H1 (cell line): Measurements from ENCODE around the gene NOVA1. TPM values are rescaled to one million over a fixed set of nuclear protein-coding genes. Genes with fewer than 3 reads are reported as not detected.

Source experiments
- CTCF ChIA-PET: fragments of 300-600 bp; sonication (Branson Sonifier 250); formaldehyde crosslinking; loops from one replicate; lab custom pipeline; 2021; ENCODE audit not compliant: partially characterized antibody; lab: Charles Lee
- POLR2A ChIA-PET: fragments of 300-600 bp; sonication (Branson Sonifier 250); formaldehyde crosslinking; loops from one replicate; lab custom pipeline; 2021; ENCODE audit warnings: inconsistent platforms; ENCODE audit not compliant: partially characterized antibody; lab: Charles Lee
- DNase-seq, 2 experiments: peaks; one replicate each; pipeline versions ENCODE4 v3.0.0 to v3.0.0-alpha.2; 2010 to 2022; ENCODE audit warnings: low spot score in 2 of 2, low read depth in 1 of 2, mixed read lengths in 1 of 2
- FAIRE-seq: peaks from 2 replicates; lab custom pipeline; 2011; peaks lifted over from hg19 to GRCh38; lab: Jason Lieb, UNC
- H2AFZ ChIP-seq: 2 replicates; pipeline ENCODE4 v1.8.1; 2012; ENCODE audit warnings: low read length, inconsistent platforms
- H2AK5ac ChIP-seq: 2 replicates; pipeline ENCODE4 v1.6.1; 2013; ENCODE audit warnings: low read depth, low read length
- H2BK120ac ChIP-seq: replicated peaks from 2 replicates; pipeline ENCODE3; 2013; ENCODE audit warnings: low read depth, low read length, inconsistent platforms
- H2BK12ac ChIP-seq: 2 replicates; pipeline ENCODE4 v1.6.1; 2013; ENCODE audit warnings: low read depth, low read length
- H2BK15ac ChIP-seq: 2 replicates; pipeline ENCODE4 v1.6.1; 2013; ENCODE audit warnings: low read length
- H2BK20ac ChIP-seq: 2 replicates; pipeline ENCODE4 v1.6.1; 2013; ENCODE audit warnings: low read length
- H2BK5ac ChIP-seq: 2 replicates; pipeline ENCODE4 v1.6.1; 2013; ENCODE audit warnings: low read depth, low read length
- H3K14ac ChIP-seq: 2 replicates; pipeline ENCODE4 v1.6.1; 2013; ENCODE audit warnings: inconsistent platforms; ENCODE audit not compliant: insufficient read length
- H3K18ac ChIP-seq: 2 replicates; pipeline ENCODE4 v1.6.1; 2013; ENCODE audit warnings: low read length; ENCODE audit errors: extremely low read depth
- H3K23ac ChIP-seq: 2 replicates; pipeline ENCODE4 v1.6.1; 2013; ENCODE audit warnings: inconsistent platforms; ENCODE audit not compliant: insufficient read length
- H3K23me2 ChIP-seq: 2 replicates; pipeline ENCODE4 v1.6.1; 2013; ENCODE audit warnings: low read depth, low read length
- H3K27ac ChIP-seq: 2 replicates; pipeline ENCODE4 v1.6.1; 2011; ENCODE audit warnings: low read depth, low read length, inconsistent platforms
- H3K27me3 ChIP-seq, 4 experiments: replicated peaks in 1 of 4; 1 replicate in 1 of 4; 2 replicates in 3 of 4; pipeline versions ENCODE4 v1.6.1 to v1.8.1; 2011 to 2013; ENCODE audit warnings: low read length in 3 of 4, mild to moderate bottlenecking in 3 of 4, inconsistent platforms in 2 of 4, mixed read lengths in 2 of 4, moderate library complexity in 1 of 4; ENCODE audit not compliant: control insufficient read depth in 3 of 4, insufficient read depth in 3 of 4; ENCODE audit errors: extremely low read depth in 1 of 4
- H3K36me3 ChIP-seq, 4 experiments: 2 replicates each; pipeline versions ENCODE4 v1.6.1 to v1.8.1; 2011 to 2013; ENCODE audit warnings: mild to moderate bottlenecking in 4 of 4, low read length in 3 of 4, moderate library complexity in 2 of 4, control low read depth in 1 of 4, inconsistent platforms in 1 of 4; ENCODE audit not compliant: insufficient read depth in 4 of 4, control insufficient read depth in 2 of 4
- H3K4ac ChIP-seq: replicated peaks from 2 replicates; pipeline ENCODE3; 2013; ENCODE audit warnings: low read length, low read depth, mixed read lengths, inconsistent platforms; ENCODE audit not compliant: insufficient read length
- H3K4me1 ChIP-seq, 4 experiments: replicated peaks in 1 of 4; 1 replicate in 1 of 4; 2 replicates in 3 of 4; pipeline versions ENCODE4 v1.6.1 to v1.8.1; 2011 to 2013; ENCODE audit warnings: low read length in 3 of 4, inconsistent platforms in 2 of 4, mixed read lengths in 1 of 4; ENCODE audit not compliant: insufficient read depth in 4 of 4, control insufficient read depth in 3 of 4
- H3K4me2 ChIP-seq, 2 experiments: 2 replicates each; pipeline versions ENCODE4 v1.6.1 to v1.8.1; 2011 to 2013; ENCODE audit warnings: low read depth in 2 of 2, low read length in 2 of 2, control low read depth in 1 of 2, inconsistent platforms in 1 of 2, mild to moderate bottlenecking in 1 of 2; ENCODE audit not compliant: insufficient read depth in 1 of 2
- H3K4me3 ChIP-seq, 4 experiments: fragments of 200-600, 300-600 bp in 1 of 4; sonication (generic), shearing (Covaris generic), sonication (Bioruptor Twin) in 1 of 4; 2 replicates each; pipeline versions ENCODE4 v1.5.1 to v1.8.1; 2011 to 2016; ENCODE audit warnings: low read length in 4 of 4, low read depth in 3 of 4, control low read depth in 2 of 4, inconsistent platforms in 2 of 4, mild to moderate bottlenecking in 2 of 4, mixed read lengths in 1 of 4, moderate library complexity in 1 of 4; ENCODE audit not compliant: insufficient read depth in 2 of 4; ENCODE audit errors: extremely low read depth in 1 of 4
- H3K56ac ChIP-seq: replicated peaks from 2 replicates; pipeline ENCODE3; 2013; ENCODE audit warnings: low read depth, mild to moderate bottlenecking, mixed read lengths, low read length, inconsistent platforms; ENCODE audit not compliant: insufficient read length
- H3K79me1 ChIP-seq: 2 replicates; pipeline ENCODE4 v1.6.1; 2013; ENCODE audit warnings: low read depth, low read length, control low read depth
- H3K79me2 ChIP-seq, 2 experiments: 2 replicates each; pipeline versions ENCODE4 v1.6.1 to v1.8.1; 2012 to 2013; ENCODE audit warnings: low read length in 2 of 2, mild to moderate bottlenecking in 2 of 2, inconsistent platforms in 1 of 2; ENCODE audit not compliant: insufficient read depth in 2 of 2, control insufficient read depth in 1 of 2
- H3K9ac ChIP-seq, 4 experiments: replicated peaks in 1 of 4; 1 replicate in 1 of 4; 2 replicates in 3 of 4; pipeline versions ENCODE4 v1.6.1 to v1.8.1; 2011 to 2013; ENCODE audit warnings: low read depth in 3 of 4, low read length in 3 of 4, control low read depth in 2 of 4, mild to moderate bottlenecking in 2 of 4, moderate library complexity in 2 of 4, inconsistent platforms in 1 of 4; ENCODE audit errors: extremely low read depth in 1 of 4
- H3K9me3 ChIP-seq, 2 experiments: 2 replicates each; pipeline versions ENCODE4 v1.6.1 to v1.8.1; 2012 to 2013; ENCODE audit warnings: mild to moderate bottlenecking in 2 of 2, moderate library complexity in 2 of 2, control low read depth in 1 of 2, inconsistent platforms in 1 of 2, low read depth in 1 of 2, low read length in 1 of 2, mixed read lengths in 1 of 2; ENCODE audit not compliant: insufficient read depth in 2 of 2
- H4K20me1 ChIP-seq, 2 experiments: replicated peaks in 1 of 2; 2 replicates each; pipeline versions ENCODE3 to v1.8.1; 2011 to 2013; ENCODE audit warnings: inconsistent platforms in 2 of 2, low read length in 2 of 2, mild to moderate bottlenecking in 1 of 2; ENCODE audit not compliant: insufficient read depth in 2 of 2, control insufficient read depth in 1 of 2
- H4K5ac ChIP-seq: 2 replicates; pipeline ENCODE4 v1.6.1; 2013; ENCODE audit warnings: low read length, low read depth, mixed read lengths, inconsistent platforms; ENCODE audit not compliant: insufficient read length
- H4K8ac ChIP-seq: 2 replicates; pipeline ENCODE4 v1.8.0; 2013; ENCODE audit warnings: mild to moderate bottlenecking, moderate library complexity, low read length, inconsistent platforms; ENCODE audit not compliant: insufficient read depth; ENCODE audit errors: extremely low read depth
- H4K91ac ChIP-seq: replicated peaks from 2 replicates; pipeline ENCODE3; 2013; ENCODE audit warnings: low read length, mixed read lengths, inconsistent platforms; ENCODE audit not compliant: insufficient read length
- ATF3 ChIP-seq: IDR thresholded peaks from 2 replicates; pipeline ENCODE4 v1.6.1; 2011; ENCODE audit warnings: low read depth, mild to moderate bottlenecking, low read length; ENCODE audit not compliant: insufficient read depth
- CBX8 ChIP-seq: fragments of 300-800, 300-1000 bp; sonication (generic); IDR thresholded peaks from 2 replicates; pipeline ENCODE4 v1.7.1; 2016; ENCODE audit warnings: low read depth, low read length, borderline replicate concordance
- HDAC6 ChIP-seq: IDR thresholded peaks from one replicate; pipeline ENCODE4 v1.7.1; 2012; ENCODE audit warnings: low read depth, mild to moderate bottlenecking, inconsistent platforms, low read length, moderate library complexity
- KDM1A ChIP-seq: fragments of 200-600, 300-600 bp; sonication (generic); IDR thresholded peaks from 2 replicates; pipeline ENCODE4 v1.7.1; 2016; ENCODE audit warnings: mild to moderate bottlenecking, low read length, borderline replicate concordance
- KDM4A ChIP-seq: IDR thresholded peaks from one replicate; pipeline ENCODE4 v1.7.1; 2012; ENCODE audit warnings: low read depth, mild to moderate bottlenecking, moderate library complexity, low read length, inconsistent platforms; ENCODE audit not compliant: severe bottlenecking
- MAX ChIP-seq: IDR thresholded peaks from 2 replicates; pipeline ENCODE4 v1.6.1; 2012; ENCODE audit warnings: inconsistent platforms
- NANOG ChIP-seq: IDR thresholded peaks from 2 replicates; pipeline ENCODE4 v1.6.1; 2011; ENCODE audit warnings: low read length, low read depth, mild to moderate bottlenecking, inconsistent platforms; ENCODE audit not compliant: insufficient read depth, poor library complexity, severe bottlenecking
- TAF7 ChIP-seq: optimal IDR thresholded peaks from 2 replicates; pipeline ENCODE3; 2011; ENCODE audit warnings: low read depth, mild to moderate bottlenecking, inconsistent platforms, low read length, moderate library complexity, borderline replicate concordance
- USF2 ChIP-seq: IDR thresholded peaks from 2 replicates; pipeline ENCODE4 v1.6.1; 2011; ENCODE audit warnings: low read length, improper control_type of control experiment
- YY1 ChIP-seq: IDR thresholded peaks from 2 replicates; pipeline ENCODE4 v1.6.1; 2011; ENCODE audit warnings: low read depth, mild to moderate bottlenecking, low read length
- WGBS, 2 experiments: shearing (Covaris generic) in 1 of 2; methylation state at CpG; one replicate each; pipeline versions ENCODE4 v1.1.6 to v1.1.7; 2013 to 2015; ENCODE audit warnings: low lambda C conversion rate in 2 of 2, mixed read lengths in 2 of 2, inconsistent platforms in 1 of 2, low coverage in 1 of 2, missing lambda C conversion rate in 1 of 2; ENCODE audit not compliant: insufficient replicate concordance in 2 of 2, insufficient coverage in 1 of 2, insufficient read length in 1 of 2; ENCODE audit errors: extremely low coverage in 1 of 2, missing lambda C conversion rate in 1 of 2; 5-methylcytosine and 5-hydroxymethylcytosine counted together
- polyA plus RNA-seq, 7 experiments: library from polyadenylated mRNA; depleted of rRNA in 3 of 7; stranded (reverse) in 5 of 7; unstranded in 2 of 7; fragments of >200 nt in 5 of 7; fragments of 200-250 nt in 2 of 7; gene quantifications; 1 replicate in 5 of 7; 2 replicates in 1 of 7; 4 replicates in 1 of 7; pipeline versions ENCODE4 v1.2.1 to v1.2.3, GENCODE V29; 2011 to 2013; ENCODE audit warnings: missing spikeins in 2 of 7, mixed read lengths in 2 of 7
- total RNA-seq: library from RNA; stranded (reverse); fragmentation: NEBNext Ultra II Directional; extraction: Animal tissue kit (Norgen Biotek cat#: 25700); gene quantifications from 2 replicates; pipeline ENCODE4 v1.2.1, GENCODE V29; 2021

Gene NOVA1
- total and polyA plus RNA-seq, 2 of the 8 experiments (the other 6 are each of a cell fraction or from before 2014, with no cell fraction given), result 6.8 to 12.7 TPM

- 4% methylated on average over 4 of the region's 33 CpGs; no CpG with 5 or more reads in 1 of the 2 experiments for WGBS, 2 experiments
- H2BK5ac ChIP-seq, result 0 out of 2 replicates have a peak overlapping the region, but pooled peaks have one; percentile 57
- H4K8ac ChIP-seq, result no peak overlapping the region
- CTCF ChIA-PET, result no interaction called here
- no peak overlapping the region for H2BK12ac ChIP-seq
- H3K4ac ChIP-seq, result no peak overlapping the region
- peak; percentile 2 to 72 for DNase-seq
- H4K5ac ChIP-seq, result no peak overlapping the region
- peak overlapping the region; percentile 74 for H3K27ac ChIP-seq
- H3K27me3 ChIP-seq, result no peaks in the 10 kb centered on the region
- no peak overlapping the region for H3K14ac ChIP-seq
- no peak overlapping the region for H3K23ac ChIP-seq
- peaks cover 8% of the 10 kb centered on the region; the same call in 1 of the 2 replicates for H3K23me2 ChIP-seq
- no peak overlapping the region for H4K91ac ChIP-seq
- no peaks in the 10 kb centered on the region for H3K9me3 ChIP-seq
- H3K79me1 ChIP-seq, result no peaks in the 10 kb centered on the region
- no peak overlapping the region for H2BK20ac ChIP-seq
- H4K20me1 ChIP-seq, result no peaks in the 10 kb centered on the region
- H2AK5ac ChIP-seq, result no peak overlapping the region
- peaks cover 0 to 15% of the 10 kb centered on the region in 2 experiments; a peak in 2 of 4 replicates for H3K79me2 ChIP-seq
- no peak overlapping the region for H3K56ac ChIP-seq
- FAIRE-seq, result no peak
- H2BK15ac ChIP-seq, result no peak overlapping the region
- H3K4me3 ChIP-seq, result peak overlapping the region; percentile 80 to 99 (median 94)
- no peak overlapping the region for H2BK120ac ChIP-seq
- H3K4me2 ChIP-seq, result peak overlapping the region; percentile 84 to 88
- peak overlapping the region; percentile 36; the same call in 1 of the 2 replicates for H3K18ac ChIP-seq
- H3K4me1 ChIP-seq, result peaks cover 0 to 6% (median 0%) of the 10 kb centered on the region in 4 experiments; a peak in 1 of 7 replicates
- H2AFZ ChIP-seq, result peak overlapping the region; percentile 96
- POLR2A ChIA-PET, result interaction anchor here (0.7 to 1.5 kb wide), 7 partner anchors 9 to 109 kb away, joined by 3 to 6 read pairs (median 3); no protein-coding TSS in a partner anchor
- peak overlapping the region; percentile 60 to 80 (median 71); a peak in 6 of 7 replicates for H3K9ac ChIP-seq
- no peaks in the 10 kb centered on the region; a peak in 1 of 8 replicates for H3K36me3 ChIP-seq
- TF ChIP-seq CBX8 (no peak), KDM1A (no peak; the same call in 1 of the 2 replicates), TAF7 (peak; percentile 57), KDM4A (peak; percentile 32), USF2 (no peak), ATF3 (no peak), MAX (no peak), NANOG (no peak), YY1 (peak; percentile 71), HDAC6 (no peak)
Observed at GRCh38 chr14:26597071-26597588, 703 bp downstream of the NOVA1 start.
